GM18867 (cell line): Measurements from ENCODE around the gene ELAPOR1.
"Not testable (repeated sequence)": the region's sequence is repeated elsewhere in the genome, so short reads cannot be mapped to it uniquely, and the experiment has no call there.

Experiments used
- ATAC-seq: cut with Tn5 transposase; IDR thresholded peaks from one replicate; pipeline ENCODE4 v1.9.1; 2021; ENCODE audit warnings: mild to moderate bottlenecking, moderate library complexity; ENCODE audit not compliant: unreplicated experiment

Gene ELAPOR1

GRCh38 chr1:109133815-109134214, 19.9 kb downstream of the ELAPOR1 start:
- peak; percentile 48 for ATAC-seq

- no peak for ATAC-seq
Observed at GRCh38 chr1:109134423-109134822, 20.5 kb downstream of the ELAPOR1 start.

- no peak for ATAC-seq
Observed at GRCh38 chr1:109135940-109136339, 22.0 kb downstream of the ELAPOR1 start.

GRCh38 chr1:109136766-109137165, 22.9 kb downstream of the ELAPOR1 start:
- ATAC-seq = no peak

- no peak for ATAC-seq
Observed at GRCh38 chr1:109137958-109138357, 24.0 kb downstream of the ELAPOR1 start.

- no peak for ATAC-seq
Observed at GRCh38 chr1:109138358-109138757, 24.4 kb downstream of the ELAPOR1 start.

- no peak for ATAC-seq
Observed at GRCh38 chr1:109140392-109140791, 26.5 kb downstream of the ELAPOR1 start.

- no peak for ATAC-seq
Observed at GRCh38 chr1:109142260-109142659, 28.3 kb downstream of the ELAPOR1 start.

GRCh38 chr1:109142725-109143124, 28.8 kb downstream of the ELAPOR1 start:
- ATAC-seq = not testable (repeated sequence)

GRCh38 chr1:109148987-109149561, 35.2 kb downstream of the ELAPOR1 start:
- ATAC-seq = no peak

- no peak for ATAC-seq
Observed at GRCh38 chr1:109149874-109150601, 36.1 kb downstream of the ELAPOR1 start.

GRCh38 chr1:109151146-109151990, 37.5 kb downstream of the ELAPOR1 start:
- ATAC-seq = no peak

GRCh38 chr1:109152196-109152595, 38.3 kb downstream of the ELAPOR1 start:
- no peak for ATAC-seq

GRCh38 chr1:109156916-109157385, 43.0 kb downstream of the ELAPOR1 start:
- ATAC-seq = no peak

- ATAC-seq = no peak
Observed at GRCh38 chr1:109158433-109158832, 44.5 kb downstream of the ELAPOR1 start.

- no peak for ATAC-seq
Observed at GRCh38 chr1:109159326-109159725, 45.4 kb downstream of the ELAPOR1 start.

- ATAC-seq = no peak
Observed at GRCh38 chr1:109160071-109160840, 46.3 kb downstream of the ELAPOR1 start.

- ATAC-seq = peak; percentile 60
Observed at GRCh38 chr1:109161858-109162606, 48.1 kb downstream of the ELAPOR1 start.

- no peak for ATAC-seq
Observed at GRCh38 chr1:109162626-109163025, 48.7 kb downstream of the ELAPOR1 start.

GRCh38 chr1:109163551-109163950, 49.6 kb downstream of the ELAPOR1 start:
- no peak for ATAC-seq
